ENCODE results near the gene EZR. TPM values are rescaled to one million over a fixed set of nuclear protein-coding genes. Genes with fewer than 3 reads are reported as not detected.

Gene EZR
- total RNA-seq, result 100 to 1,000 TPM; 315 to 327 (median 324) TPM

GRCh38 chr6:158819213-158819976 lies at the start of gene EZR:
EZR (minus strand) TSS chr6:158819368; CDS start chr6:158818093, 1,275 bp downstream.
- peak; percentile 56 to 59 for ATAC-seq
- Mint-ChIP-seq H3K4me1 (ENCODE audit: low read depth) (peaks cover 38% of the 10 kb centered on the region), H3K36me3 (ENCODE audit: insufficient read depth) (peaks cover 28% of the 10 kb centered on the region), H3K4me3 (peak within 1 kb of the TSS; percentile 95), H3K9me3 (peaks cover 5% of the 10 kb centered on the region), H3K27me3 (ENCODE audit: low read depth) (no peaks in the 10 kb centered on the region)
- peak; percentile 87 for DNase-seq

GRCh38 chr6:158868122-158868480 lies 48.9 kb upstream of the EZR start:
- H3K27me3 Mint-ChIP-seq (ENCODE audit: low read depth), result no peaks in the 10 kb centered on the region
- H3K36me3 Mint-ChIP-seq (ENCODE audit: insufficient read depth), result no peaks in the 10 kb centered on the region
- H3K4me1 Mint-ChIP-seq (ENCODE audit: low read depth), result peaks cover 33% of the 10 kb centered on the region
- no peaks in the 10 kb centered on the region for H3K9me3 Mint-ChIP-seq
- no peak overlapping the region for H3K4me3 Mint-ChIP-seq
- ATAC-seq, result no peak
- no peak for DNase-seq

GRCh38 chr6:158867381-158868121 lies 48.4 kb upstream of the EZR start:
- no peak for ATAC-seq
- Mint-ChIP-seq H3K4me1 (ENCODE audit: low read depth) (peaks cover 33% of the 10 kb centered on the region), H3K27me3 (ENCODE audit: low read depth) (no peaks in the 10 kb centered on the region), H3K9me3 (no peaks in the 10 kb centered on the region), H3K4me3 (no peak overlapping the region), H3K36me3 (ENCODE audit: insufficient read depth) (no peaks in the 10 kb centered on the region)
- no peak for DNase-seq

- peaks cover 28% of the 10 kb centered on the region for H3K4me1 Mint-ChIP-seq (ENCODE audit: low read depth)
- H3K27me3 Mint-ChIP-seq (ENCODE audit: low read depth), result no peaks in the 10 kb centered on the region
- no peak overlapping the region for H3K4me3 Mint-ChIP-seq
- no peaks in the 10 kb centered on the region for H3K9me3 Mint-ChIP-seq
- DNase-seq (no peak), ATAC-seq (no peak)
- no peaks in the 10 kb centered on the region for H3K36me3 Mint-ChIP-seq (ENCODE audit: insufficient read depth)
Observed at GRCh38 chr6:158865769-158866168, 46.6 kb upstream of the EZR start.

- Mint-ChIP-seq H3K36me3 (ENCODE audit: insufficient read depth) (no peaks in the 10 kb centered on the region), H3K27me3 (ENCODE audit: low read depth) (no peaks in the 10 kb centered on the region), H3K9me3 (no peaks in the 10 kb centered on the region), H3K4me3 (no peak overlapping the region), H3K4me1 (ENCODE audit: low read depth) (peaks cover 10% of the 10 kb centered on the region)
- ATAC-seq, result no peak
- no peak for DNase-seq
Observed at GRCh38 chr6:158863646-158864045, 44.5 kb upstream of the EZR start.

- ATAC-seq (no peak), DNase-seq (no peak)
- no peaks in the 10 kb centered on the region for H3K27me3 Mint-ChIP-seq (ENCODE audit: low read depth)
- no peaks in the 10 kb centered on the region for H3K9me3 Mint-ChIP-seq
- peaks cover 6% of the 10 kb centered on the region for H3K4me1 Mint-ChIP-seq (ENCODE audit: low read depth)
- no peak overlapping the region for H3K4me3 Mint-ChIP-seq
- no peaks in the 10 kb centered on the region for H3K36me3 Mint-ChIP-seq (ENCODE audit: insufficient read depth)
Observed at GRCh38 chr6:158861686-158862381, 42.7 kb upstream of the EZR start.

- no peaks in the 10 kb centered on the region for H3K36me3 Mint-ChIP-seq (ENCODE audit: insufficient read depth)
- ATAC-seq (no peak), DNase-seq (no peak)
- no peaks in the 10 kb centered on the region for H3K27me3 Mint-ChIP-seq (ENCODE audit: low read depth)
- H3K4me1 Mint-ChIP-seq (ENCODE audit: low read depth), result peaks cover 18% of the 10 kb centered on the region
- H3K4me3 Mint-ChIP-seq, result no peak overlapping the region
- H3K9me3 Mint-ChIP-seq, result no peaks in the 10 kb centered on the region
Observed at GRCh38 chr6:158860279-158860865, 41.2 kb upstream of the EZR start.

GRCh38 chr6:158856261-158856660 lies 37.1 kb upstream of the EZR start:
- Mint-ChIP-seq H3K4me3 (no peak overlapping the region), H3K36me3 (ENCODE audit: insufficient read depth) (no peaks in the 10 kb centered on the region), H3K27me3 (ENCODE audit: low read depth) (no peaks in the 10 kb centered on the region), H3K4me1 (ENCODE audit: low read depth) (peaks cover 18% of the 10 kb centered on the region), H3K9me3 (no peaks in the 10 kb centered on the region)
- DNase-seq, result no peak
- no peak for ATAC-seq

GRCh38 chr6:158854214-158855101 lies 35.3 kb upstream of the EZR start:
- Mint-ChIP-seq H3K36me3 (ENCODE audit: insufficient read depth) (no peaks in the 10 kb centered on the region), H3K27me3 (ENCODE audit: low read depth) (no peaks in the 10 kb centered on the region), H3K4me1 (ENCODE audit: low read depth) (peaks cover 33% of the 10 kb centered on the region), H3K9me3 (no peaks in the 10 kb centered on the region), H3K4me3 (peak overlapping the region; percentile 27)
- ATAC-seq (peak in 1 of 2 donors; percentile 21), DNase-seq (no peak)

- H3K36me3 Mint-ChIP-seq (ENCODE audit: insufficient read depth), result no peaks in the 10 kb centered on the region
- peaks cover 39% of the 10 kb centered on the region for H3K4me1 Mint-ChIP-seq (ENCODE audit: low read depth)
- DNase-seq, result no peak
- H3K4me3 Mint-ChIP-seq, result no peak overlapping the region
- ATAC-seq, result no peak
- no peaks in the 10 kb centered on the region for H3K9me3 Mint-ChIP-seq
- no peaks in the 10 kb centered on the region for H3K27me3 Mint-ChIP-seq (ENCODE audit: low read depth)
Observed at GRCh38 chr6:158853880-158854213, 34.7 kb upstream of the EZR start.

GRCh38 chr6:158853072-158853879 lies 34.1 kb upstream of the EZR start:
- Mint-ChIP-seq H3K27me3 (ENCODE audit: low read depth) (no peaks in the 10 kb centered on the region), H3K4me3 (no peak overlapping the region), H3K9me3 (no peaks in the 10 kb centered on the region), H3K36me3 (ENCODE audit: insufficient read depth) (no peaks in the 10 kb centered on the region), H3K4me1 (ENCODE audit: low read depth) (peaks cover 42% of the 10 kb centered on the region)
- peak; percentile 82 for DNase-seq
- ATAC-seq, result peak; percentile 78

- H3K4me3 Mint-ChIP-seq, result no peak overlapping the region
- ATAC-seq, result peak in 1 of 2 donors; percentile 0
Observed at GRCh38 chr6:158852312-158853071, 33.3 kb upstream of the EZR start.

GRCh38 chr6:158850807-158851115 lies 31.6 kb upstream of the EZR start:
- H3K4me1 Mint-ChIP-seq (ENCODE audit: low read depth), result peaks cover 28% of the 10 kb centered on the region
- no peaks in the 10 kb centered on the region for H3K36me3 Mint-ChIP-seq (ENCODE audit: insufficient read depth)
- no peaks in the 10 kb centered on the region for H3K27me3 Mint-ChIP-seq (ENCODE audit: low read depth)
- ATAC-seq (no peak), DNase-seq (no peak)
- H3K4me3 Mint-ChIP-seq, result no peak overlapping the region
- no peaks in the 10 kb centered on the region for H3K9me3 Mint-ChIP-seq

More at GRCh38 chr6:158852312-158853071, 33.3 kb upstream of the EZR start:
- Mint-ChIP-seq H3K27me3 (ENCODE audit: low read depth) (no peaks in the 10 kb centered on the region), H3K9me3 (no peaks in the 10 kb centered on the region), H3K36me3 (ENCODE audit: insufficient read depth) (no peaks in the 10 kb centered on the region), H3K4me1 (ENCODE audit: low read depth) (peaks cover 41% of the 10 kb centered on the region)
- no peak for DNase-seq

Data from activated T-cell treated with anti-CD3 and anti-CD28 coated beads, Interleukin-2, amount 50 U/mL, for 4 hours (primary cell).